Stimulated activated CD4-positive, alpha-beta T cell treated with anti-CD3 and anti-CD28 coated beads, Interleukin-2, amount 100 ng/mL, for 48 hours (primary cell): ENCODE results near the gene CRIP3.
"Not testable (repeated sequence)": the region's sequence is repeated elsewhere in the genome, so short reads cannot be mapped to it uniquely, and the experiment has no call there.

Source experiments
- DNase-seq, 2 donors: peaks; one replicate each; pipeline ENCODE4 v3.0.0-alpha.2; 2020

The CRIP3 gene

DNA sequence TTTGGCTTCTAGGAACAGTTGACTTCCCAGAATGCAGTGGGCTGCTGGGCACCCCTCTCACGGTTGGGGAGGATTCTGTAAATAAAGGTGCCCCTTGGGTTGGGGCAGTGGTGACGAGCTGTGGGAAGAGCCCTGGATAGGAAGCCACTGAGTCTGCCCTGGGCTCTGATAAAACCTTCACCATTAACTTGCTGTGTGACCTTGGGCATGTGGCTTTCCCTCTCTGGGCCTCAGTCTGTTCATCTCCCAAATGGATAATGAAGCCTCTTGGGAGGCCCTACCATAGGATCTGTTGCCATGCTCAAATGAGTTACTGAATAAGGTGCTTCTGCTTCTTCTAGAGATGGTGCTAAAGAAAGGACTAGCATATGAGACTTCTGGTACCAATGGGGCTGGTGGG lies 3.7 kb downstream of the CRIP3 start:
- DNase-seq, result no peak

DNA sequence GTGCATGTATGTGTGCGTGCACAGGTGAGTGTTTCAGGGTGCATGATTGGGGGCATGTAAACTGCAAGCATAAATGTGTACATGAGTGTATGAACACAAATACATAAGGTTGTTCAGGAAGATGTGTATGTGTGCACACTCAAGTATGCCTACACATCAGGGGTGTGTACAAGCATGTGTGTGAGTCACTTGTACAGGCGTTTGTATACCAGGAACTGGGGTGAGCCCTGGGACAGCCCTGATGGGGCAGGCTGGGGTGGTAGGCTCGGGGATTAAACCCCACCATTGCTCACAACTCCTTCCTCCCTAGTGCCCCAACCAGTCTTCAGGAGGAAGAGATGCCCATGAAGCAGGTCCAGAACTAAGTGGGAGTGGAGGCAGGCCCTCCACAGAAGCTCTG lies 4.3 kb downstream of the CRIP3 start:
- no peak for DNase-seq

DNA sequence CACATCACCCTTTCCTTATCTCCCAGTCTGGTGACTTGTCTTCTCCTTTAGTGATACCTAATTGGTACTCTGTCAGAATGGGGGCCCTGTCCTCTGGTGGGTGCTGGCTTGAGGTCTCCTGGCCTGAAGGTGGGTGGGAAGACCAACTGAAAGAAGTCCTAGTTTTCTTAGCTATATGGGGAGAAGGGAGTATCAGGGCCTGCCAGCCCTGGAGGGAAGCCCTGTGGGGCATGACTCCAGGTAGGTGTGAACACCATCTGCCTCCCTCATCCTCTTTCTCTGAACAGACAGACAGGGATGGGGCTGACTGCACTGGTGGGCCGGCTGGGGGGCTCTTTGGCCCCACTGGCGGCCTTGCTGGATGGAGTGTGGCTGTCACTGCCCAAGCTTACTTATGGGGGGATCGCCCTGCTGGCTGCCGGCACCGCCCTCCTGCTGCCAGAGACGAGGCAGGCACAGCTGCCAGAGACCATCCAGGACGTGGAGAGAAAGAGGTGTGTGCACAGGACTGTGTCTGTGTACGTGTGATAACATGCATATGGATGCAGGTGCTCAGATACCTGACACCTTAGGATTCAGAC lies 4.8 kb downstream of the CRIP3 start:
- no peak for DNase-seq

DNA sequence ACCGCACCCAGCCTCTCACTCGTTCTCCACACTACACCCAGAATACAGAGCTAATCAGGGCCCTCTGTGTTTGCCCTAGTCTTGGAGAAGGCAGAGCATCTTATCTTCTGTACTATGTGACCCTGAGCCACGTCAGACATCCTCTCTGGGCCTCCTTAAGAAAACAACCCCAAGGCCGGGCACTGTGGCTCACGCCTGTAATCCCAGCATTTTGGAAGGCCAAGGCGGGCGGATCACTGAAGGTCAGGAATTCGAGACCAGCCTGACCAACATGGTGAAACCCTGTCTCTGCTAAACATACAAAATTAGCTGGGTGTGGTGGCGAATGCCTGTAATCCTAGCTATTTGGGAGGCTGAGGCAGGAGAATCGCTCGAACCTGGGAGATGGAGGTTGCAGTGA lies 5.6 kb downstream of the CRIP3 start:
- not testable (repeated sequence) for DNase-seq

DNA sequence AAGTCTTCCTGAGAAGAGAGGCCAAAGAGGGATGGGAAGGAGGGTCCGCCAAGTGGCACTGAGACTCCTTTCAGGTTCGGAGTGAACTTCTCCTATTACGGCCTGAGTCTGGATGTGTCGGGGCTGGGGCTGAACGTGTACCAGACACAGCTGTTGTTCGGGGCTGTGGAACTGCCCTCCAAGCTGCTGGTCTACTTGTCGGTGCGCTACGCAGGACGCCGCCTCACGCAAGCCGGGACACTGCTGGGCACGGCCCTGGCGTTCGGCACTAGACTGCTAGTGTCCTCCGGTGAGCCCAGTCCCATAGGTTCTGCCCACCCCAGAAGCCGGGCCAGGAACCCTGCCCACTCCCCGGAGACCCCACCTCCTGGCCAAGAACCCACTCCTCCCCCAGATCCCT lies 6.5 kb downstream of the CRIP3 start:
- no peak for DNase-seq

DNA sequence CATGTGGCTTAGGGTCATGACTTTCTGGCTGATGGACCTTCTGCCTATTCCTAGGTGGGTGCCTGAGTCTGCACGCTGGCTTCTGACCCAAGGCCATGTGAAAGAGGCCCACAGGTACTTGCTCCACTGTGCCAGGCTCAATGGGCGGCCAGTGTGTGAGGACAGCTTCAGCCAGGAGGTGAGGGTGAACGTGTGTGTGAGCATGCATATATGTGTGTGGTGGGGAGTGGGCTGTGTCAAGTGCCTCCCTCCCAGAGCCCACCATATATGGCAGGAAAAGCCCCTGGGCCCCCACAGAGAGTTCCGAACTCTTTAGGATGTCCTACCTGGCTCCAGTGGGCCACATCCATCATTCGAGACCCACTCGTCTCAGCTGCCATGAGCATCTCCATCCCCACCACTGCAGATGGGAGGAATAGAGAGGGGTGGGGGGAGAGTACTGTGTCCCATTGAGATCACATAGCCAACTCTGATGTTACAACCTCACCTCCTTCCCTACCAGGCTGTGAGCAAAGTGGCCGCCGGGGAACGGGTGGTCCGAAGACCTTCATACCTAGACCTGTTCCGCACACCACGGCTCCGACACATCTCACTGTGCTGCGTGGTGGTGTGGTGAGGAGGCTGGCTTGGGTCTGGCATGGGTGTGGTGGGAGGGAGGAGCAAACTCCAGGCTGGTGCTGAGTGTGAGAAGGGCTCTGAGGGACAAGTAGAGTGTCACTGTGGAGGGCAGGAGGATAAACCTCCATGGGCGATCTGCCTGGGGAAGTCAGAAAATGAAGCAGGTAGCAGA lies 7.3 kb downstream of the CRIP3 start:
- DNase-seq, result no peak

DNA sequence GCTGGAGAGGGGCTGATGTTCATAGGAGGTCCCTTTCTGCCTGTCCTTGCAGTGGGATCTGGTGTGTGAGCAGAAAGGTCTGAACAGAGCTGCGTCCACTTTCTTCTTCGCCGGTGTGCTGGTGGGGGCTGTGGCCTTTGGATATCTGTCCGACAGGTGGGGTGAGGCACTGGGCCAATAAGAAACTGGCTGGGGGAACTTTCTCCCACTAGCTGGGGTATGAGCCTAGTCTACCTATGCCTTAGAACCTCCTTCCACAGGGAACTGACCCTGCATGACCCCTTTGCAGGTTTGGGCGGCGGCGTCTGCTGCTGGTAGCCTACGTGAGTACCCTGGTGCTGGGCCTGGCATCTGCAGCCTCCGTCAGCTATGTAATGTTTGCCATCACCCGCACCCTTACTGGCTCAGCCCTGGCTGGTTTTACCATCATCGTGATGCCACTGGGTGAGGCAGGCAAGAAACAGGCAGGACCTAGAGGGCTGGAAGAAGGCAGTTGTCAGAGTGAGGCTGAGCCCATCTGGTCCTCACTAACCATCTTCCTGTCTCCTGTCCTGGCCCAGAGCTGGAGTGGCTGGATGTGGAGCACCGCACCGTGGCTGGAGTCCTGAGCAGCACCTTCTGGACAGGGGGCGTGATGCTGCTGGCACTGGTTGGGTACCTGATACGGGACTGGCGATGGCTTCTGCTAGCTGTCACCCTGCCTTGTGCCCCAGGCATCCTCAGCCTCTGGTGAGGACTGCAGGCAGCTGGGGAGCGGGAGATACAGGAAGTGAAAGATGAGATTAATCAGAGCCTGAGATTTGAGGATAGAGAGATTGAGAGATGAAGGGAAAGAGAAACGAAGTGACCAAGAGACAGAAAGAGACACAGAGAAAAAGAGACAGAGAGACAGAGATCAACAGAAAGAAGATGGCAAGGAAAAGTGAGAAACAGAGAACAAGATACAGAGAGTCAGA lies 9.0 kb downstream of the CRIP3 start:
- DNase-seq, result no peak

DNA sequence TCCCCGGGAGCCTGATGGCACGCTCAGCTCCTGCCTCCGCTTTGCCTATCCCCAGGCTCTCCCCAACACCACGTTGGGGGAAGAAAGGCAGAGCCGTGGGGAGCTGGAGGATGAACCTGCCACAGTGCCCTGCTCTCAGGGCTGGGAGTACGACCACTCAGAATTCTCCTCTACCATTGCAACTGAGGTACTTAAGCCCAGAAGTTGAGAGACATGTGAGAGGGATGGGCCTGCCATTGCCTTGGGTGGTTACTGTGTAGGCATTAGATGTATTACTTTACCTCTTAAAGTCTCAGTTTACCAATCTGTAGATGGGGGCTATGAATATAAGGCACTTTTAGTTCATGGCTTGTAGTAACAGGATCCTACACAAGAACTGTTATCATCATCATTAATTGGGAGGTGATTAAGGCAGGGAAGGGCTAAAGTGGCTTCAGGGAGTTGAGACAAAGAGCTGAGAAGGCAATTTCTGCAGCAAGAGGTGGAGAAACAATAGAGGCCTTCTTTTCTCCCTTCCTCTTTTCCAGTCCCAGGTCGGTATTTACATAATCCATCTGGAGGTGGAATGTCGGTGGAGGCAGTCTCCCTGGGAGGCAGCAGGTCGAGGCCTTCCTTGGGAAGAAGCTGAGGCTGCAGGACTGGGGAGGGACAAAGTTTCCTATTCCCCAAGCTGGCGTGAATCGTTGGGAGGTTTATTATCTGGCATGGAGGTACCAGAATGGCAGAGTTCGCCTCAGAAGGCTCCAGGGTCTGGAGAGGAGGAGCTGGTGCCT lies 9.9 kb downstream of the CRIP3 start:
- no peak for DNase-seq

DNA sequence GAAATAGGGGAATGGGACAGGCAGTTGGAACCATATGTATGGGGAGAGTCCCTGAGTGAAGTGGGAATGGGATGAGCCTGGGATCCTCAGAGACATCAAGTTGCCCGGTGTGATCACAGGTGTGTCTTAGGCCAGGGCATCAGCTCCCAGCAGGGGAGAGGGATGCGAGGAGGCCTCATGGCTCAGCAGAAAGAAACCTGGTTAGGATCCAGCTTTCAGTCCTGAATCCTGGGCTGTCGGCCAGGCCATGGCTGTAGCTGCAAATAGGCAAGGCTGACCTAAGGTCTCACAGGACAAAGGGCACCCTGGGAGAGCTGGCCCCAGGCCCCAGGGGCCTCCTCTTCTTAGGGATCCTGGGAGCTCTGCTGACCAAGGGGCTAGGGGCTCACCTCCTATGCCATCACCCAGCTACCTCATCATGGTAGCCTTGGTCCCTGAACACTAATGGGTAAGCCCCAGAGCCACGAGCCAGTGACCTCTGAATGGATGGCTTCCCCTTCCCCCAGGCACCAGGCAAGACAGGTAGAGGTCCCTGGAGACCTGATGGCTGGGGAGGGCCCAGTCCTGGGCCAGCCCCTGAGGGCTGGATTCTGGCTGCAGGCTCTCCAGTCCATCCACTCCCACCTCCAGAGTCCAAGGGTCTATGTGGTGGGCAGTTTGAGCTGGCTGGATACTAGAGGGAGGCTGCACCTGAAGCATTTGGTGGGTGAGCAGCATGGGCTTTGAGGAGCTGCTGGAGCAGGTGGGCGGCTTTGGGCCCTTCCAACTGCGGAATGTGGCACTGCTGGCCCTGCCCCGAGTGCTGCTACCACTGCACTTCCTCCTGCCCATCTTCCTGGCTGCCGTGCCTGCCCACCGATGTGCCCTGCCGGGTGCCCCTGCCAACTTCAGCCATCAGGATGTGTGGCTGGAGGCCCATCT lies 10.7 kb downstream of the CRIP3 start, which contains the start of gene SLC22A7:
SLC22A7 (plus strand) TSS at position 617 of the 921 bp plus-strand sequence; CDS start at position 716, 99 bp downstream.
- no peak for DNase-seq

DNA sequence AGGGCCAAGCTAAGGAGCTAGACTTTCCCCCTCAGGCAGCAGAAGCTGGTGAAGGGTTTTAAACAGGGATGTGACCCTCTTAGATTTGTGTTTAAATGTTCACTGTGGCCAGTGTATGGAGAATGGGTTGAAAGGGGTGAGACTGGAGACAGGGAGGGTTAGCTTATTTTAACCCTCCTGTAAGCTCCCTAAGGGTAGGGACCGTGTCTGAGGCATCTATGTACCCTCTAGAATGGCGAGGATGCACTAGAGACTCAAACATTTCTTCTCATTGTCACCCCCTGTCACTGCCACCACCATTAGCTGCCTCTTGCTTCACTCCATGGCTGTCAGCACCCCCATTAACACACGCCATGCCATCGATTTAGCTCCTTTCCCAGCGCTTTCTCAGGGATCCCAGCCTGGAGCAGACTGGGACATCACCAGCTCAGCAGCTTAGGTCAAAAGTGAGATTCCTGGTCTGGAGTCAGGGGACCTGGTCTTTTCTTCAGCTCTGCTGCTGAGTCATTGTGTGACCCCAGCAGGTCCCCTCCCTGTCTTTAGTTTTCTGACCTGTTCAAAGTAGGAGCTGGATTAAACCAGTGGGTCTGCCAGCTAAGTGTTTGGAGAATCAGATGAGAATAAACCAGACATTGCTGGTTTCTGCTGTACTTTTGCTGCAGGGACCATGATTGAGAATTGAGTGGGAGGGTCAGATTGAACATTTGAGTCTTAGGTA lies 11.7 kb downstream of the CRIP3 start:
- no peak for DNase-seq

DNA sequence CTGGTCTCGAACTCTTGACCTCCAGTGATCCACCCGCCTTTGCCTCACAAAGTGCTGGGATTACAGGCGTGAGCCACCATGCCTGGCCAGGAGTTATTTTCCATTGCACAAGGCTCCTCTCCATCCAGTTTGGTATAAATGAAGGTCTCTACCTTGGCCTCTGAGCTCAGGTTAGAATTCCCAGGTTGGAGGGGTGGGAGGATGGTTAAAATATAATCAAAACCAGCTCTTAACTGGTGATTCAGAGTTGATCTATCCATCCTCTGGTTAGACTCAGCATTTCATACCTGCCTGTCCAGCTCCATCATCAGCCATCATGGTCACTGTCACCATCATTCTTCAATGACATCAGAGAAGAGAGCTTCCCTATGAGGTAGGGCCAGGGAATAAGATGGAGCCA lies 13.2 kb downstream of the CRIP3 start:
- no peak for DNase-seq

DNA sequence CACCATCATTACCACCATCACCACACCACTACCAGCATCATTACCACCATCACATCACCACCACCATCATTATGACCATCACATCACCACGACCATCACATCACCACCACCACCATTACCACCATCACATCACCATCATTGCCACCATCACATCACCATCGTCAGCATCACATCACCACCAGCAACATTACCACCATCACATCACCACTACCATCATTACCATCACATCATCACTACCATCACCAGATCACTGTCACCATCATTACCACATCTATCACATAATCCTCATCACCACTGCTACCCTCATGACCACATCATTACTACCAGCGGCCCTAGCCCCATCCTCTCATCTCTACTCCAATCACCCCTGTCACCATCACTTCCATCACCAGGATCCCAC lies 14.1 kb downstream of the CRIP3 start:
- no peak for DNase-seq

DNA sequence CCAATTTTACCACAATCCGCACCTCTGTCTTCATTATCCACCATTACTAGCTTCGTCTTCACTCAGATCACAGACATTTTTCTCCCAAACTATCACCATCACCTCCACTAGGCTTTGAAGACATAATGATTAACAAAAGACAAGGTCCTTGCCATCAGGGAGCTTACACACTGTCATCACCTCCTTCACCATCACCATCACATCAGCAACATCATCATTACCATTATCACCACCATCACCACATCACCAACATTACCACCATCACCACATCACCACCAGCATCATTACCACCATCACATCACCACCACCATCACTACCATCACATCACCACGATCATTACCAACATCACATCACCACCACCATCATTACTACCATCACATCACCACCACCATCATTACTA lies 14.9 kb downstream of the CRIP3 start:
- DNase-seq, result no peak

DNA sequence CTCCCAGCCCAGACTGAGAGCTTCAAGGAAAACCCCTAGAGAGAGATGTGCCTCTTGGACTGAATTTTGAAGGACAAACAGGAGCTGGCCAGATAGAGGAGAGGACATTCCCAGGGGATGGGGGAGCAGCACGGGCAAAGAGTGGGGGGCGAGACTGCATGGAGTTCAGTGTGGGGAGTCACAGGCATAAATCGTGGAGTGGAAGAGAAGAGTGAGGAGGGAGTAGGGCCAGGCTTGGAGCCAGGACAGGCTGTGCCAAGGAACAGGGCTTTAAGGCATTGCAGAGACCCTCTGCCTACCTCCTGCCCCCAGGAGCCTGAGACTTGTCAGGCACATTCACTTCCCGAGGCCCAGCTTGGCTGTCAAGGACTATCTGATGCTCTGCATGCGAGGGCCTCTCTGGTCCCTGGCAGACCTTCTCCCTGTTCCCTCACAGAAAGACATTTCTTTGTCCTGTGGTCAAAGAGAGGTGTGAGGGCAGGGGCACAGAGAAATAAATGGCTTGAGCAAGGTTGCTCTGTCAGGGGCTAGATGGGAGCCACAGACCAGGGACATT lies 15.8 kb downstream of the CRIP3 start:
- no peak for DNase-seq

DNA sequence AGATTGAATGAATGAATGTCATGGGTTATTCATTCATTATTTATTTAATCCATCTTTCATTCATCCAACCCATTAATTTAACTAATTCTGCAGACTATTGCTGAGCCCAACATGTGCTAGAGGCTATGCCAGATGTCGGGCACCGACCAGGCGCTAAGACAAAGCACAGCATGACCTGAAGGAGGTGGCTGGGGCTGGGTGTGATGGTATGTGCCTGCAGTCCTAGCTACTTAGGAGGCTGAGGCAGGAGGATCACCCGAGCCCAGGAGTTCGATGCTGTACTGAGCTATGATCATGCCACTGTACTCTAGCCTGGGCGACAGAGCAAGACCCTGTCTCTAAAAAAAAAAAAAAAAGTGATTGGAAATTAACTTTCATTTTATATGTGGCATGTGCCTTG lies 16.3 kb downstream of the CRIP3 start:
- no peak for DNase-seq

DNA sequence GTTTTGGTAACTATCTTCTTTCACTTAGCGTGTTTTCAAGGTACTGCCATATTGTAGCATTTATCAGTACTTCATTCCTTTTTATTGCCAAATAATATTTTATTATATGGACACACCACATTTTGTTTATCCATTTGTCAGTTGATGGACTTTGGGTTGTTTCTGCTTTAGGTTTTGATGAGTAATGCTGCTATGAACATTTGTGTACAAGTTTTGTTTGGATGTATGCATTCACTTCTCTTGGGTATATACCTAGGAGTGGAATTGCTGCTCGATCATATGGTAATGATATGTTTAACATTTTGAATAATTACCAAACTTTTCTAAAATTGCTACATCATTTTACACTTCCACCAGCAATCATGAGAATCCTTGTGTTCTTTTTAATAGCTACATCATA lies 16.9 kb downstream of the CRIP3 start:
- no peak for DNase-seq

DNA sequence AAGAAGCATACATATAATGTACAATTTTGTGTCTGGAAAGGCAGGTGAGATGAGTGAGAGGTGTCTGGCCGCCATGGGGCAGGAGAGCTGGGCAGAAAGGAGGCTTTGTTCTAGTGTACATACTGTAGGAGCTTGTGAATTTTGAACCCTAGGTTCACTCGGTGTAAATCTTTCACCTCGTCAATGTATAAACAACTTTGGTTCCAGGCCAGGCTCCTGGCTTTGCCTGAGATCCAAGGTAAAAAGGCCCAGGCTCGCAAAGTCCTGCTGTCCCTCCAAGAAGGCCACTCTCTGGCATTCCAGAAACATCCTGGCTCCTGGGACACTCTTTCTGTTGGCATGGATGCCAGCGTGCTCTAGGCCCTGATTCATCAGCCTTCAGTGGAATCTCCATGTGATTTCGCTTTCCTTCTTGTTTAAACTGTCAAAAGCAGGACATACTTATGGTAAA lies 17.7 kb downstream of the CRIP3 start:
- no peak for DNase-seq

DNA sequence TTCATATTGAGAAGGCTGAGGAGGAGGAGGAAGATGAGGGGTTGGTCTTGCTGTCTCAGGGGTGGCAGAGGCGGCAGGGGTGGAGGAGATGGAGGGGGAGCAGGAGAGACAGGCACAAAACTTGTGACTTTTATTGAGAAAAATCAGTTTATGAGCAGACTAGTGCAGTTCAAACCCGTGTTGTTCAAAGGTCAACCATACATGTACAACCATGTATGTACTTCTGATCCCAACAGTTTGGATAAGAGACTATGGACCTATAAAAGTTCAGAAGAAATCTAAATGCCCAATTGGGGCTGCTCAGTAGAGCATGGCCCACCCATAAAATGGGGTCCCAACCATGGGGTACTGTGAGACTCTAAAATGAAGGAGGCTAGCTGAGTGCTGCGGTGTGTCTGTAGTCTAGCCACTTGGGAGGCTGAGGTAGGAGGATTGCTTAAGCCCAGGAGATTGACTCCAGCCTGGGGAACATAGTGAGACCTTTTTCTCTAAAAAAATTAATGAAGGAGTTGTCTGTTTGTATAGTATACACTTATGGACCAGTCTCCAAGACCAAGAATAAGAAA lies 18.2 kb downstream of the CRIP3 start:
- DNase-seq, result no peak

DNA sequence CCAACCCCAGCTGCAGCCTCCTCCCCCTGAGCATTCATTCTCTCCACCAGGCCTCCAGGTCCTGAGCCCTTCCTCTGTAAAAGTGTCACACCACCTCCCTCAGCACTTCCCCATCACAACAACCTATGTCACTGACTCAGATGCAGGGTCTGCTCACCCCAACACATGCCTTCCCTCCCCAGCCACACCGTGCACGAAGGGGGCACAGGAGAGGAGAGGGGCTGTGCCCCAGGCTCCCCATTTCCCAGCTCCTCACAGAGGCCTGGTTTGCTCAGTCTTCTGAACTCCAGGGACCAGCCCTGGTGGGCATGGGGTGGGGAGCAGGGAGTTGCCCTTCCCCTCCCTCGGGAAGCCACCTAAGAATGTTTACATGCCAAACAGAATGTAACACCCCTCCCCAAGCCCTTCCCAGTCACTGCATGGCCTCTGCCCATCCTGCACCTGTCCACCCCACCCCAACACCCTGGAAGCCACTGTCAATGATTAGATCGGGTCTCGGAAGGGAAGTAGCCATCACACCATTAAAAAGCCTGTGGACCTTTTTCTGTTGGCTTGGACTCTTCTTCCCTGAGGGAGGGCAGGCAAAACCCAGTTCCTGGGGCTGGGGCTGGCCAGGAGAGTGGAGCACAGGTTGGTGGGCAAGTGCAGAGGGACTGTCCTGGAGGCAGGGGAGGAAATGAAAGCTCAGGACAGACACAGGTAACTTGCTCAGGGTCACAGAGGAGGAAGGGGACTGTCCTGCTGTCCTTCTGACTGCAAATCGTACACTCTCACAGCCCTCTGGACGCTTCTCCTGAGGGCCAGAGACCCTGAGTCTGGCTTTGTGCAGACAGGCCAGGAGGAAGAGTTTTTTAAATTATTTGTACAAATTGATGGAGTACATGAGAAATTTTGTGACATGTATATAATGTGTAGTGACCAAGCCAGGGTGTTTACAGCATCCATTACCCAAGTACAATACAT lies 20.6 kb downstream of the CRIP3 start:
- DNase-seq, result no peak
